GM21737 (cell line): ENCODE data around the gene SPATA32.
"Not testable (repeated sequence)": the region's sequence is repeated elsewhere in the genome, so short reads cannot be mapped to it uniquely, and the experiment has no call there.

ENCODE experiments used
- ATAC-seq: cut with Tn5 transposase; IDR thresholded peaks from one replicate; pipeline ENCODE4 v1.9.1; 2021; ENCODE audit warnings: mild to moderate bottlenecking, moderate library complexity; ENCODE audit not compliant: unreplicated experiment

Gene SPATA32, protein sequence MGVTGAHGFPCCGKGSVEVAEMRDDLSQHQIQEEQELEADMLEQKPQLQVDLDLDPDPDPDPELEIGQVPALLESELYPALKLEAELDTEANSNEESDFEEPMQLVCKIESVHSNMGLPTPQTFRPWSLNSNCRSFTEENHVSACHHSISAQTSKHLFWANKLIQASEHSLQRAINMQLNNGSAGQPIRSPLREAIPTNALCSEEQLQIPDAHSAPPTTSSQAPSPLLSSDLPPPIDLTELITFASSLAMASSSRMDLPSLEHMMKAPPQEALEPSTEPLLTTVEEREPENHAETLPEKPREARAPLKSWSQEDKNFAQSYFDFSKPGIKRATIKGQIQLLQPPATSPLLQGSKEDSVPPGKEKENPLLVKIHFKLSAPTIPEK

DNA sequence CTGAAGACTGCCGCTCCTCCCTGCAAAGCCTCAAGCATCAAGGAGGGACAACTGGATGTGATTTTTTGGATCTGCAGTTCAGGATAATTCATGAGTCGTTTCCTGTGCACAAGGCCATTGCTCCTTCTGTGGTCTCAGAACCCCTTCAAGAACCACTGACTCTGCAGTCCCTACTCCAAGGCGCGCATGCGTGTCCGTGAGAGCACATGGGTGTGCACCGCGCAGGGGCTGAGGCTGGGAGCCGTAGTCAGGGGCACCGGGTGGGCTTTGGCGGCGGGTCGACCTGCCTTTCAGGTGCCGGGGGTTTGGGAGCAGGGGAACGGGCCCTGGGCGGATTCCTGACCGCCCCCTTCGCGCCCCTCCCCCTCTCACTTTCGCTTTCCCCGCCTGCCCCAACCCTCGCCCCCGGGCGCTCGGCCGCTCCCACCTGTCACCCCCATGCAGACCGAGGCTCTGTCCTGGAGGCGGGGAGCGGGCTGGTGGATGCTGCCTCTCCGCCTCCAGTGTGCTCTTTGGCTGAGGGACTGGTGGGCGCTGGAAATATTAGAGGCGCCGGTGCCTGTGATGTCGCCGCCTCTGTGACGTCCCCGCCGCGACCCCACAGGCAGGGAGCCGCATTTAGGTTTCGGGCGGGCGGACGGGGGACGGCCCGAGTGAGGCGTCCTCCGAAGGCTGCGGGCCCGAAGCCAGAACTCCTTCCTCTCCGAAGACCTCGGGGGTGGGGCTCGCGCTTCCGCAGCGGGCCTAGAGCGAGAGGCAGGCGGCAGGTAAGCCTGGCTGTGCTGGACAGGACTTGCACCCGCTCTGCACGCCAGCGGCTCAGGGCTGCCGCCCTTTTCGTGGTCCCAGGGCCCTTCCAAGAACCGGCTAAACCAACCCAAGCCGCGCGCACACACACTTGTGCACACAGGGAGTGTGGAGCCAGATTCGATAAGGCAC is at the start of gene SPATA32:
Gene SPATA32, minus strand, starts transcription at position 518 of the 939 bp plus-strand sequence. Its CDS starts 78 bp downstream, at position 440.
- peak; percentile 42 for ATAC-seq

DNA sequence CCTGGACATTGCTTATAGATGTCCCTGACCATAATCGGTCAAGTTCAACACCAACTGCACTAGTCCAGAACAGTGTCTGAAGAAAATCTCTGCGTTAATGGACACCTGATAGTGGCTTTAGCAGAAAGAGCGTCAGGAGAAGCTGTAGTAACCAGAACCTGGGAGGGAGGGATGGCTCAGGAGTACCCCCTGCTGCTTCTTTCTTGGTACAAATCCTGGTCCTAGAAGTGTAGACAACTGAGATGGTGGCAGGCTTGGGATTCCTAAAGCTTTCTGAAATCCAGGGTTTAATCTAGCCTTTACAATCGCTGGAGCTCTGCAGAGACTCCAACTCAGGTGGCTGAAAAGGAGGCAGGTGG is 49.5 kb upstream of the SPATA32 start:
- no peak for ATAC-seq

DNA sequence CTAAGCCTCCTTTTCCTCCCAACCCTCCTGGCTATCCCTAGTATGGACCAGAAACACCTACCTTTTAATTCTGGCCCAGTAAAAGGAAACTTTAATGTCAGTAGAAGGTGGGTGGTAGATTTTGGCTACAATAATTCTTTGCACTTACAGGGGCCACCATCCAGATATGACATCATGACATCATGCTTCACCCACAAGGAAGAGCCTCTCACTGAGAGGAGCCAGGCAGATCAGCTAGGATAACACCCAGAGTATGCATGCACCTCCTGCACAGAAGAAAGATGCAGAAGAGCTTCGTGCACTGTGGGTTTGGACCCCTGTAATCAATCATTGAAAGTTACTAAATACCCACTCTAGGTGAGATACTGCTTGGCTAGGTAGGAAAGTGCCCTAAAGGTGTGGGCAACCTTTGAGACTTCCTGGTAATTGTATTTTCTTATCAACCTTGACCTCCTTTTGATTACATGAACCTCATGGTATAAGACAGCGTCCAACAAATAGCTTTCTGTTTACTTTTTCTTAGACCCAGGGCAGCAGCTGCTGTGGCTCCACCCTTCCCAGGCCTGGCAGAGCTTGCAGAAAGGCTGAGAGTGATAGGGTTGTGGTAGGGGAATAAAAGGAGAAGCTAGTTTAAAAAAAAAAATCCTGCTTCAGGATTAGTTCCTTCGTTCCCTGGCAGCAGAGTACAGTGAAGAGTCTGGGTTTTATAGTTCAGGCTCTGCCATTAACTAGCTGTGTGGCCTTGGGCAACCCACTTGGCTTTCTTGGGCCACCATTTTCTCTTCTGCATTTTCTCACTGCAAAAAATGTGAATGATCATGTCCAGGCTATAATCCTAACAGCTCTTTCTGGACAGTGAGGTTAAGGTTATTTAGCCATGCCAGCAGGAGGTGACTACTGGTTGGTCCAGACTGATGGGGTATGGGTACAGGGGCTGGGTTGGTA is 48.8 kb upstream of the SPATA32 start:
- no peak for ATAC-seq

DNA sequence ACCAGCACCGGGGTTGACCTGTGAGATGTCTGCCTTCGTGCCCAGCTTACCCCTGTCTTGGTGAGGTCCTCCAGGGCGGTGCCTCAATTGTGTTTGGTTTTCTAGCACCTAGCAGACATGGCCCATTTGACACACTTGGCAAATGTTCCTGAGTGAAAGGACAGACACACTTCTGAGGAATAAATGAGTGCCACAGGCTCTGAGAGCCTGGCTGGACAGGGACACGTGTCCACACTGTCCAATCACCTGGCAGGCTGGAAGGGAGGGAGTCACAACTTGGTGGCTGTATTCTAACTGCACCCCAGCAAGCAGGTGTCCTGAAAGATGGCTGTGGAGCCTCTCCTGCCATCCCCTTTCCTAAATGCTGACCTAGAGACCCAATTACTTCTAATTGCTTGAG is 47.5 kb upstream of the SPATA32 start:
- no peak for ATAC-seq

DNA sequence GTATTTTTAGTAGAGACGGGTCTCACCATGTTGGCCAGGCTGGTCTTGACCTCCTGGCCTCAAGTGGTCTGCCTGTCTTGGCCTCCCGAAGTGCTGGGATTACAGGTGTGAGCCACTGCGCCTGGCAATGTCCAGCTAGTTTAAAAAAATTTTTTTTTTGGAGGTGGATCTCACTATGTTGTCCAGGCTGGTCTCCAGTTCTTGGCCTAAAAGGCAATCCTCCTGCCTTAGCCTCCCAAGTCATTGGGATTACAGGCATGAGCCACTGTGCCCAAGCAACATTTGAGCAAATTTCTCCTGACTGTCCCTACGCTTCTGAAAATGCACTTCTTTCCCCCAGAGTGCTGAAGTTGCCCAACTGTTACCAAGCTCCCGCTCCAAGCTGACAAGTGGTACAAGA is 46.9 kb upstream of the SPATA32 start:
- ATAC-seq, result no peak

DNA sequence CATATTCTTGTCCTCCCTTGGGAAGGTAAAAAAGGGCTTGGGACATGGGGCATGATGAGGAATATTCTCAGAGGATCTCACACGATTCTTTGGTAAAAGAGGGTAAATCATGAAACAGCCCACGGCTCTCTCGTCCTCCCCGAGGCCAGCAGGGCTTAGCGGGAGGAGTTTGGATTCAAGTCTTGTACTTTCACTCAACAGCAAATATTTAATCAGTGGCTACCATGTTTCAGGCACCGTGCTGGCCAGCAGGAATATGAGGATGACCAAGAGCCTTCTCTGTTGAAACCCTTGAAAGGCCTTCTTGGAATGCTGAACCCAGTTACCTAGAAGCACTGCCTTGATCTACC is 46.1 kb upstream of the SPATA32 start:
- no peak for ATAC-seq

DNA sequence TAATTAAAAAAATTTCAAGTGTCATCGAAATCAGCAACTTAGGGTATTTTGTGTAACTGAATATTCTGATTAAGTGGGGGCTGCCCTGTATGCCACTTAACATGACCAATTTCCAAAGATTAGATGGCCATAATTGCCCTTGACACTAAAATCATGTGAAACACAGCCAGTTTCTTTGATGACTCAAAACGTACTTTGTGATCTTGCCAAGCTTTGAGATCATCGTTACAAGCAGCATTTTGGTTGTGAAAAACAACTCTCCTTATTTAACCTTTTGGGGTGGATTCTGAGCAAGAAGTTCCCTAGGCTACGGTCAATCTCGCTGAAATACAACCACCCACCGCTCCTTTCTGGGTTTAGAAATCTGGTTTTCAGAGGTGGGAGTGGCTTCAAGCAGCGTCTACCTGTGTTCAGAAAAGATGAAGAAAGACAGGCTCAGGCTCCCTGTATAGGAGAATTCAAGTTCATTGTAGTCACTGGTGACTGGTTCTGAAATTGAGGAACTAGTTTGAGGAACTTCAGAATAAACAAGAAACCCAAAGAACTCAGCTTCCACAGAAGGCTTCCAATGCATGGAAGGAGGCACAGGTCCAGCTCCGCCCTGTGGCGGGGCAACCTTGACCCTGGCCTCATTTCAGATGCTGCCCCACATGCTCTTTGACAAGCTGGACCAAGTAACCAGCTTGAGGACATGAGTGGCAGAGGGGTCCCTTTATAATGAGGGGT is 45.6 kb upstream of the SPATA32 start:
- peak; percentile 30 for ATAC-seq

DNA sequence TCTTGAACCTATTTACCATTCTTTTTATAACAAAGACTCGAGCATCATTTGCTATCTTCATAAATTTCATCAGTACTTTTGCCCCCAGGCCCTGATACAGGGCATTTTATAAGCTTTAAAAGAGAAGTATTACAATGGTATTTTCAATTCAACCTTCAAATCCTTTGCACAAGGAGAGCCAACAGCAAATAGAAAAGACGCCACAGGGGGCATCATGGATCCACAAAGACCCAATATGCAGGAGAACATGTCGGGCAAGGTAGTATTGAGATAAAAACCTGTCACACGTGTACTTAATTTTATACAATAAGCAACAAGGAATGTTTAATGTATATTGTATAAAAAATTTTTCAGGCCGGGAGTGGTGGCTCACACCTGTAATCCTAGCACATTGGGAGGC is 44.7 kb upstream of the SPATA32 start:
- ATAC-seq, result no peak

DNA sequence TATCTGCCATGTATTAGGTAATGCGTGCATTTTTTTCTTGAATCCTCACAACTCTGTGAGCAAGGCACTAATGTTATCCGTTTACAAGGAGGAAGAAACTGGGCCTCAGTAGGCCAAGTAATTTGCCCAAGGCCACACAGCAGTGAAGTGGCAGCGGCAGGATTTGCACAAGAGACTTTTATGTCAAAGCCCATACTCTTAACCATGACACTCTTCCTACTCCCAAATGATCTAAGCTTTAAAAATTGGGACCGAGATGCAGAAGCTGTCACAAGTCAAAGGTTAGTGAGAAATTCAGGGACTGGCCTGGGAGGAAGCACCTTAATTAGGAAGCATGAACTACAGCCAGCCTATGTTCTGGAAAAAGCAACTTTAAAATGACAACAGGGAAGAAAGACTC is 44.2 kb upstream of the SPATA32 start:
- ATAC-seq, result no peak

DNA sequence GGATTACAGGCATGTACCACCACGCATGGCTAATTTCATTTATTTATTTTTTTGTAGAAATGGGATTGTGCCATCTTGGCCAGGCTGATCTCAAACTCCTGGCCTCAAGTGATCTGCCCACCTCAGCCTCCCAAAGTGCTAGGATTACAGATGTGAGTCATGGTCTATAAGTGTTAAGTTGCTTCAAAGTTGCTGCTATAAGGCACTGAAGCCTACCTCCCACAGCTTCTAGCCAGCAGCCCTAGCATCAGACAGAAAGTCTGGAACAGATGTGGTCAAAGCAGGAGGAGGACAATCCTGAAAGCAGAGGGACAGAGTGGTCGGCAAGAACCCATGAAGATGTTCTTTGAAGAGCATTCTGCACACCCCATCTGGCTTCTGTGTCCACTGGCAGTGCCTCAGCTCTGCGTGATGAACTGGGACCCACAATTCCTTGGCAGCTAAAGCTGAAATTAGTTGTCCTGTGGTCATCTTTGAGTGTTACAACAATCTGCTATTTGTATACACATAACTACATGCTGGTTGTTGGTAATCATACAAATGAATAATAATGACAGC is 43.7 kb upstream of the SPATA32 start:
- ATAC-seq, result no peak

DNA sequence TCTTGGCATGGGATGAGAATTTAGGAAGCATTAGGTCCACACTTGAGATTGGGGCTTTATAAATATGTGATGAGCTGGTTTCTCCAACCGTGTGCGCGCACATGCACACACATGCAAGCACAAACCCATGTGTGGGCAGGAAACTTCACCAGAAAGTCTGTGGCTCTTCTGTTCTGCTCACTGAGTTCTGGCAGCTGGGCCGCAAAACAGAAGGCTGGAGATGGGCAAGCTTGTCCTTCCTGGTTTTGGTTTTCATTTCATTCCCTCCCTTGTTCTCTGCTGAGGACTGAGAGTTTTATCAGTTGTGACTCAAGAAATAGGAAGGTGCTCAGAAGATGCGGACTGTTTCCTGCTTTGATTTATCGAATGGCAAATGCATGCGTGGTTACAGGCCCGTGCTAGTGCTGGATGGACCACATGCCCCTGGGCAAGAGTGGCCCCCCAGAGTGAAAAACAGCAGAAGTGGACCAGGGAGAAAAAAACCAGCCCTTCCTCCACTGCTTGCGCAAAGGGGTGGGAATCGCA is 40.8 kb upstream of the SPATA32 start:
- peak; percentile 39 for ATAC-seq

DNA sequence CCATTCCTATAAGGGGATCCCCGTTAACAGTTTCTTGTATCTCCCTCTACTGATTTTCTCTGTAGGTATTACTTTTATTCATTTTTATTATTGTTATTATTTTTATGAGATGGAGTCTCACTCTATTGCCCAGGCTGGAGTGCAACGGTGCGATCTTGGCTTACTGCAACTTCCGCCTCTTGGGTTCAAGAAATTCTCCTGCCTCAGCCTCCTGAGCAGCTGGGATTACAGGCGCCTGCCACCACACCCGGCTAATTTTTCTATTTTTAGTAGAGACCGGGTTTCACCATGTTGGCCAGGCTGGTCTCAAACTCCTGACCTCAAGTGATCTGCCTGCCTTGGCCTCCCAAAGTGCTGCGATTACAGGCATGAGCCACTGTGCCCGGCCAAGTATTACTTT is 40.3 kb upstream of the SPATA32 start:
- ATAC-seq, result not testable (repeated sequence)

DNA sequence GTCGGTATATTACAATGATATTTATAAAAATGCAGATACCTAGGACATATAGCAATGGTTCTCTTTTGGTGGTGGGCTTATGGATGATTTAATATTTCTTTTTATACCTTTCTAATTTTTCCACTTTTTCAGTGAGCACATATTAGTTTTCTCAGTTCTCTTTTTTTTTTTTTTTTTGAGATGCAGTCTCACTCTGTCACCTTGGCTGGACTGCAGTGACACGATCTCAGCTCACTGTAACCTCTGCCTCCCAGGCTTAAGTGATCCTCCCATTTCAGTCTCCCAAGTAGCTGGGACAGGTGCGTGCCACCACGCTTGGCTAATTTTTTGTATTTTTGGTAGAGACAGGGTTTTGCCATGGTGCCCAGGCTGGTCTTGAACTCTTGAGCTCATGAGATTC is 39.8 kb upstream of the SPATA32 start:
- no peak for ATAC-seq

DNA sequence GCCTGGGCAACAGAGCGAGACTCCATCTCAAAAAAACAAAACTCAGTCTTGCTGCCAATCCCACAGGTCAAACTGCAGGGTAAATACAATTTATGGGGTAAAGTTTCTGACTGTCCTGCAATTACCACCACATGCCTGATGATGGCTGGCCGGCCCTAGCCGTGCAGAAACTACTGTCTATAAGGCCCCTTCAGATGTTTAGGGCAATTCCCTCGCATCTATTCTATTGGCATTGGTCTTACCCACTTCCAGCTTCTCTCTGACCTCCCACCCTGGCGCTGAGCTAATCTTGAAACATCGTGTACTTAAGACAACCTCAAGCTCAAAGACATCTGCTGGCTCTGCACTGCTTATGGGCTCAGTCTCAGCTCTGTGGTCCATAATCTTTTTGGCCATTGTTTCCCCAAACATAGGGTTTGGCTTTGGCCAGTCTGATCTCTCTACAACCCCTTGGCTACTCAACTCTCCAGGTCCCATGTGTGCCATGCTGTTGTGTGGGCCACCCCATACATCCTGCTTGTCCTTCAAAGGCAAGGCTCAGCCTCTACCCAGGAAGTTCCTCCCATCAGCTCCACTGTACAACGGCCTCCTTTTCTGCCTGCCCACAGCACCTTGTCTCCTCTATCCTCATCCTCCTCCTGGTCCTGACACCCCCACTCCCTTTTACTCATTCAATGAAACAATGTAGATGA is 38.3 kb upstream of the SPATA32 start:
- no peak for ATAC-seq

DNA sequence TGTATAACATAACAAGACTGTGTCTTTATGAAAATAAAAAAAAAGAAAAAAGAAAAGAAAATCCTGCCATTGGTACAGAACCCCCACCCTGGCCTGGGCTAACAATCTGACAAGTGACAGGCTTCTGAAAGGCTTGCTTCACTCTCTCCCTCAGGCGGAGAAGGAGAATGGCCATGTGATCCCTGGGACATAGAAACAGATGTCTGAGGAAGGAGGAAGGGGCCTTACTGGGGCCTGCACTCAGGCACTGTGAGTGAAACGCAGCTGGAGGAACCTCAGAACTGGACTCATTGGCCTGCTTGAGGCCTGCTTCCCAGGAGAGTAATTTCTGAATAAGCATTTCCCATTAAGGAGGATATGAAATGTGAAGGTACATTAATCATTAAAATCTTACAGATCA is 37.5 kb upstream of the SPATA32 start:
- no peak for ATAC-seq

DNA sequence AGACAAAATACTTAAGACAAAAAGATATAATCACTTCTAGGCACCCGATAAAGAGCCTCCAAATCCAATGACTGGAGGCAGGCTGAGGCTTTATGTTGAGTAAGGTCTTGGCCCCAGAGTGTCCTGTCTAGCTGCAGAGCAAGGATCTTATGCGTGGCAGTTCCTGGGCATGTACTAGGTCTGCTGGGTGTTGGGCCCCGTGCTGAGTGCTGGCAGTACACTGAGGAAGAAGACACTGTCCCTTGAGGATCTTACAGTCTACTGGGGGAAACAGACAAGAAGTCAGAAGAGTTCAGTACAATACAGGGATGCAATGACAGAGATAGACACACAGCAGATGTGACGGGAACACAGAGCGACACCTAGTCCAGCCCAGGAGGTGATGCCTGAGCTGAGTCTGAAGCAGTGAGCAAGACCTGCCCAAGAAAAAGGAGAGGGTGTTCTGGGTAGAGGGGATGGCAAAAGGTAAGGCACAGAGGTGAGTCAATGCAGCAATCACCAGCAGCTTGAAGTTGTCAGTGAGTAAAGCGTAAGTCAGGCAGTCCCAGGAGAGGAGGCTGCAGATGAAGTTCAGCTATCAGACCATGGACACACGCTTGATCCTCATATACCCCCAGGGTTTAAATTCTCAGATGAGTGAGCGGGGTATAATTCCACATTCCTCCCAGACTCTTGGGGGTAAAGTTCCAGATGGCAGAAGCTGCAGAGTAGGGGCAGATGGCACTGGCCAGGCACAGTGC is 36.8 kb upstream of the SPATA32 start:
- no peak for ATAC-seq

DNA sequence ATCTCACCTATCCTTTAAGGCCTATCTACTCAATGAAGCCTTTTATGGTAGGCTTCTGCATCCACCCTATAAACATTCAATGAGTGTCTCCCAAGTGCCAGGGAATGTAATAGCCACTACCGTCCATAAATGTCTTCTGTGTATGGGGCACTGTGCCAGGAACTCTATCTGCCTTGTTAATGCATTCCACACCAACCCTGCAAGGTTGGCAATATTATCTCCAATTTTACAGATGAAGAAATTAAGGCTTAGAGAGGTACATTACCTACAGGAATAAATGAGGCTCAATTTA is 34.9 kb upstream of the SPATA32 start:
- ATAC-seq, result no peak

DNA sequence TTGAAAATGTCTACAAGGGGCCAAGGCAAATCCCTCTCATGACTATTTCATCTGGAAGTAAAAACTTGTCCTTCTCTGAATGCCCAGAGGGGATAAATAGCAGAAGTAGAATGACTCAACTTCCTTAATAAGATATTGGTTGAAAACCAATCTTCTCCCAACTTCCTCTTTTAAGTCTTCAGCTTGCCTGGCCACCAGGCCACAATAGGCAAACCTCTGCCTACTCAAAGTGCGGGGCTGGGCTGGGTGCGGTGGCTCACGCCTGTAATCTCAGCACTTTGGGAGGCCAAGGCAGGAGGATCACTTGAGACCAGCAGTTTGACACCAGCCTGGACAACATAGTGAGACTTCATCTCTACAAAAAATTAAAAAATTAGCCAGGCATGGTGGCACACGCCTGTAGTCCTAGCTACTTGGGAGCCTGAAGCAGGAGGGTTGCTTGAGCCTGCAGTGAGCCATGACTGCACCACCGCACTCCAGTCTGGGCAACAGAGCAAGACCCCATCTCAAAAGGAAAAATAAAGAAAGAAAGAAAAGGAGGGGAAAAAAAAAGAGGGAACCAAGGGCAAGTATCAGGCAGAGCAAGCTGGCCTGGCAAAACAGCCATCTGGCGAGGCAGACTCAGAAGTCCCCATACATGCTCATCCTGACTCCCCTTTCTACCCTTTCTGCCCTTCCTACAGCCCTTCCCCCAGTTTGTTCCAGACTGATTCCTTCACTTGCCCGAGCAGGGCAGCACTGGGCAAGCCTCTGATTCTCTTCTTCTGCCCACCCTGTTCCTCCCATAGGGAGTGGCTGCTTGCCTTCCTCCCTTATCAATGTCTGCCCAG is 34.3 kb upstream of the SPATA32 start:
- no peak for ATAC-seq
